Neural progenitor cell (in vitro differentiated cells): Measurements from ENCODE around the gene KIAA1217.

Experiments used
- EZH2 ChIP-seq: fragments of 200-600 bp; sonication (generic); IDR thresholded peaks from 2 replicates; pipeline ENCODE4 v1.6.1; 2017; ENCODE audit warnings: antibody characterized with exemption, mild to moderate bottlenecking, moderate library complexity
- EZH2phosphoT487 ChIP-seq: fragments of 200-600 bp; sonication (generic); IDR thresholded peaks from 2 replicates; pipeline ENCODE4 v1.6.1; 2017; ENCODE audit warnings: antibody characterized with exemption
- TF ChIP-seq, protein P1 (sequence below): fragments of 200-600 bp; sonication (generic); IDR thresholded peaks from 2 replicates; pipeline ENCODE4 v1.5.1; 2017; ENCODE audit warnings: antibody characterized with exemption, mild to moderate bottlenecking

DNA sequence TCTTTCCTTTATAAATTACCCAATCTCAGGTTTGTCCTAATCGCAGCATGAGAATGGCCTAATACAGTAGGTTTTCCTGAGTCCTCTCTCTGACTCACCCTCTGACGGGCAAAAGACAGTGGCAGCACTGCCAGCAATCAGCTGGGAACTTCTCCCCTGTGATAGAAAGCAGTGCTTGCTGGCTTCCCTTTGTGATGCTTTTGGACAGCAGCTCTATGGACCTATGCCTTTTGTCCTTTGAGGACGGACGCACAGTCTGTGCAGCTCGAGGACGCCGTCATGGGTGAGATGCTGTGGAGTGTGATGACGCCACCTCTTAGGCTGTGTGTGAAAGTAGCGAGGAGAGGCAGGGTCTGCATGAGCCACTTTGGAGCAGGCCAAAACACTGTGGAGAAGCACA, 68.8 kb downstream of the KIAA1217 start:
- TF ChIP-seq, protein P1, sequence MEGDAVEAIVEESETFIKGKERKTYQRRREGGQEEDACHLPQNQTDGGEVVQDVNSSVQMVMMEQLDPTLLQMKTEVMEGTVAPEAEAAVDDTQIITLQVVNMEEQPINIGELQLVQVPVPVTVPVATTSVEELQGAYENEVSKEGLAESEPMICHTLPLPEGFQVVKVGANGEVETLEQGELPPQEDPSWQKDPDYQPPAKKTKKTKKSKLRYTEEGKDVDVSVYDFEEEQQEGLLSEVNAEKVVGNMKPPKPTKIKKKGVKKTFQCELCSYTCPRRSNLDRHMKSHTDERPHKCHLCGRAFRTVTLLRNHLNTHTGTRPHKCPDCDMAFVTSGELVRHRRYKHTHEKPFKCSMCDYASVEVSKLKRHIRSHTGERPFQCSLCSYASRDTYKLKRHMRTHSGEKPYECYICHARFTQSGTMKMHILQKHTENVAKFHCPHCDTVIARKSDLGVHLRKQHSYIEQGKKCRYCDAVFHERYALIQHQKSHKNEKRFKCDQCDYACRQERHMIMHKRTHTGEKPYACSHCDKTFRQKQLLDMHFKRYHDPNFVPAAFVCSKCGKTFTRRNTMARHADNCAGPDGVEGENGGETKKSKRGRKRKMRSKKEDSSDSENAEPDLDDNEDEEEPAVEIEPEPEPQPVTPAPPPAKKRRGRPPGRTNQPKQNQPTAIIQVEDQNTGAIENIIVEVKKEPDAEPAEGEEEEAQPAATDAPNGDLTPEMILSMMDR: no peak
- TF ChIP-seq EZH2 (no peak), EZH2phosphoT487 (no peak)
